ENCODE data around the gene FGD5.

DNA sequence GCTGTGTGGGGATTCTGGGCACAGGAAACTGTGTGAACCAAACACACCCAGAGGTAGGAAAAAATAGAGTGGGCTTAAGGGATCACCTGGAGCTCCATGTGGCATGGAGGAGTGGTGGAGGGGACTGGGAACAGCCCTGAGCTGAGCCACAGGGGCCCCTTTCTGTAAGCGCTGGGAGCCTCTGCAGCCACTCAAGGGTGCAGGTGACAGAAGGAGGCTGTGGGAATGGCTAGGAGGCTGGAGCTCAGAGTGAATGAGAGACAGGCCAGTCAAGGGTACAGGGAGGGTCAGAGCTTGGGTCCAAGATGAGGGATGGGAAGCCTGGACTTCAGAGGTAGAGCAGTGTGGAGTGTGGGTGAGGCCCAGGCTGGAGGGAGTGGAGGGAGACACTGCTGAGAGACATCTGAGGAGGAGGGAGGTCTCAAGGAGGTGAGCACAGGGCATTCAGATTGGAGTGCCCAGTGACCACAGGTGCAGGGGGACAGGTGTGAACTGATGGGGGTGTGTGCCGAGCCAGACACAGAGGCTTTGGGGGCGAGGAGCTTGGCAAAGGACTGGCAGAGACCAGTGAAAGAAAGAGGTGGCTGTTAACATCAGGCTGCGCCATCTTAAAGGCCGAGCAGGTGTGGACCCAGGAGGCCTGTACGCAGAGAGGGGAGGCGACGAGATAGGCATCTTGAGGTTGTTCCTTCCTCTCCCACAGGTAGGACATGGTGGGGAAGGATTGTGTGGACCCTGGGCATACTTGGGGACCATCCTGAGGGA, 56.8 kb downstream of the FGD5 start:
- TF ChIP-seq, protein P1, sequence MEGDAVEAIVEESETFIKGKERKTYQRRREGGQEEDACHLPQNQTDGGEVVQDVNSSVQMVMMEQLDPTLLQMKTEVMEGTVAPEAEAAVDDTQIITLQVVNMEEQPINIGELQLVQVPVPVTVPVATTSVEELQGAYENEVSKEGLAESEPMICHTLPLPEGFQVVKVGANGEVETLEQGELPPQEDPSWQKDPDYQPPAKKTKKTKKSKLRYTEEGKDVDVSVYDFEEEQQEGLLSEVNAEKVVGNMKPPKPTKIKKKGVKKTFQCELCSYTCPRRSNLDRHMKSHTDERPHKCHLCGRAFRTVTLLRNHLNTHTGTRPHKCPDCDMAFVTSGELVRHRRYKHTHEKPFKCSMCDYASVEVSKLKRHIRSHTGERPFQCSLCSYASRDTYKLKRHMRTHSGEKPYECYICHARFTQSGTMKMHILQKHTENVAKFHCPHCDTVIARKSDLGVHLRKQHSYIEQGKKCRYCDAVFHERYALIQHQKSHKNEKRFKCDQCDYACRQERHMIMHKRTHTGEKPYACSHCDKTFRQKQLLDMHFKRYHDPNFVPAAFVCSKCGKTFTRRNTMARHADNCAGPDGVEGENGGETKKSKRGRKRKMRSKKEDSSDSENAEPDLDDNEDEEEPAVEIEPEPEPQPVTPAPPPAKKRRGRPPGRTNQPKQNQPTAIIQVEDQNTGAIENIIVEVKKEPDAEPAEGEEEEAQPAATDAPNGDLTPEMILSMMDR (IDR thresholded peaks at IDR 0.05), result no peak
- no peak for TF ChIP-seq EZH2 (IDR thresholded peaks at IDR 0.05; ENCODE audit: borderline replicate concordance, insufficient read depth, low read depth, low read length, poor library complexity, severe bottlenecking)
